ENCODE results near the gene LAMA2. TPM values are rescaled to one million over a fixed set of nuclear protein-coding genes. Genes with fewer than 3 reads are reported as not detected.

The LAMA2 gene
- total and polyA plus RNA-seq, 2 donors from 2014 or later = 2.2 to 20.8 TPM

- no peak overlapping the region for H3K9ac ChIP-seq (ENCODE audit: low read length in 3 of 3)
- H3K27ac ChIP-seq (ENCODE audit: low read depth in 2 of 2, low read length in 2 of 2) = no peak overlapping the region
- no peak overlapping the region for H3K4me3 ChIP-seq (ENCODE audit: low read length in 3 of 3)
- DNase-seq (peak in 2 of 5 donors; percentile 31 to 78), FAIRE-seq (no peak)
- intact Hi-C loops (cut with DNase I) = no loop called here
- no peaks in the 10 kb centered on the region for H3K9me3 ChIP-seq (ENCODE audit: control insufficient read depth in 2 of 3, insufficient read depth in 1 of 3, low read length in 3 of 3)
- no peaks in the 10 kb centered on the region for H3K27me3 ChIP-seq (ENCODE audit: control insufficient read depth, insufficient read depth, low read length)
- H3K36me3 ChIP-seq (ENCODE audit: control insufficient read depth in 2 of 3, insufficient read depth in 3 of 3, low read length in 3 of 3) = no peaks in the 10 kb centered on the region
- no peak for TF ChIP-seq CTCF (IDR thresholded peaks at IDR 0.05; ENCODE audit: borderline replicate concordance, extremely low read depth, insufficient read depth)
- H3K4me1 ChIP-seq (ENCODE audit: control insufficient read depth in 2 of 3, insufficient read depth in 2 of 3, low read depth in 1 of 3, low read length in 3 of 3) = no peaks in the 10 kb centered on the region
These were observed 148.2 kb downstream of the LAMA2 start for GRCh38 chr6:129031051-129031599.

- no peaks in the 10 kb centered on the region for H3K27me3 ChIP-seq (ENCODE audit: control insufficient read depth, insufficient read depth, low read length)
- no peak overlapping the region for H3K27ac ChIP-seq (ENCODE audit: low read depth in 2 of 2, low read length in 2 of 2)
- H3K9ac ChIP-seq (ENCODE audit: low read length in 3 of 3) = no peak overlapping the region
- TF ChIP-seq CTCF (IDR thresholded peaks at IDR 0.05; ENCODE audit: borderline replicate concordance, extremely low read depth, insufficient read depth) = no peak
- H3K9me3 ChIP-seq (ENCODE audit: control insufficient read depth in 2 of 3, insufficient read depth in 1 of 3, low read length in 3 of 3) = no peaks in the 10 kb centered on the region
- no peaks in the 10 kb centered on the region for H3K36me3 ChIP-seq (ENCODE audit: control insufficient read depth in 2 of 3, insufficient read depth in 3 of 3, low read length in 3 of 3)
- intact Hi-C loops (cut with DNase I) = no loop called here
- no peaks in the 10 kb centered on the region for H3K4me1 ChIP-seq (ENCODE audit: control insufficient read depth in 2 of 3, insufficient read depth in 2 of 3, low read depth in 1 of 3, low read length in 3 of 3)
- DNase-seq (no peak), FAIRE-seq (no peak)
- no peak overlapping the region for H3K4me3 ChIP-seq (ENCODE audit: low read length in 3 of 3)
These were observed 149.7 kb downstream of the LAMA2 start for GRCh38 chr6:129032602-129033001.

- intact Hi-C loops (cut with DNase I) = no loop called here
- Histone ChIP-seq H3K27ac (ENCODE audit: low read depth in 2 of 2, low read length in 2 of 2) (no peak overlapping the region), H3K9ac (ENCODE audit: low read length in 3 of 3) (no peak overlapping the region), H3K4me1 (ENCODE audit: control insufficient read depth in 2 of 3, insufficient read depth in 2 of 3, low read depth in 1 of 3, low read length in 3 of 3) (no peaks in the 10 kb centered on the region), H3K27me3 (ENCODE audit: control insufficient read depth, insufficient read depth, low read length) (no peaks in the 10 kb centered on the region), H3K4me3 (ENCODE audit: low read length in 3 of 3) (no peak overlapping the region), H3K36me3 (ENCODE audit: control insufficient read depth in 2 of 3, insufficient read depth in 3 of 3, low read length in 3 of 3) (no peaks in the 10 kb centered on the region), H3K9me3 (ENCODE audit: control insufficient read depth in 2 of 3, insufficient read depth in 1 of 3, low read length in 3 of 3) (no peaks in the 10 kb centered on the region)
- TF ChIP-seq CTCF (IDR thresholded peaks at IDR 0.05; ENCODE audit: borderline replicate concordance, extremely low read depth, insufficient read depth) = no peak
- FAIRE-seq (no peak), DNase-seq (peak in 1 of 5 donors; percentile 4)
These were observed 150.2 kb downstream of the LAMA2 start for GRCh38 chr6:129033180-129033579.

- no peak for TF ChIP-seq CTCF (IDR thresholded peaks at IDR 0.05; ENCODE audit: borderline replicate concordance, extremely low read depth, insufficient read depth)
- intact Hi-C loops (cut with DNase I) = no loop called here
- Histone ChIP-seq H3K36me3 (ENCODE audit: control insufficient read depth in 2 of 3, insufficient read depth in 3 of 3, low read length in 3 of 3) (no peaks in the 10 kb centered on the region), H3K27me3 (ENCODE audit: control insufficient read depth, insufficient read depth, low read length) (no peaks in the 10 kb centered on the region), H3K4me3 (ENCODE audit: low read length in 3 of 3) (no peak overlapping the region), H3K4me1 (ENCODE audit: control insufficient read depth in 2 of 3, insufficient read depth in 2 of 3, low read depth in 1 of 3, low read length in 3 of 3) (no peaks in the 10 kb centered on the region), H3K9ac (ENCODE audit: low read length in 3 of 3) (no peak overlapping the region), H3K9me3 (ENCODE audit: control insufficient read depth in 2 of 3, insufficient read depth in 1 of 3, low read length in 3 of 3) (no peaks in the 10 kb centered on the region), H3K27ac (ENCODE audit: low read depth in 2 of 2, low read length in 2 of 2) (no peak overlapping the region)
- DNase-seq (peak in 1 of 5 donors; percentile 2), FAIRE-seq (no peak)
These were observed 150.6 kb downstream of the LAMA2 start for GRCh38 chr6:129033581-129033980.

Measured in kidney (tissue), 14 donors.